ENCODE results near the gene DHX58.

- no peak for TF ChIP-seq TAF1 (IDR thresholded peaks at IDR 0.05; ENCODE audit: borderline replicate concordance, insufficient read depth, low read length)
- no peak for TF ChIP-seq POLR2AphosphoS5 (IDR thresholded peaks at IDR 0.05; ENCODE audit: low read depth, low read length)
- TF ChIP-seq, protein P1, sequence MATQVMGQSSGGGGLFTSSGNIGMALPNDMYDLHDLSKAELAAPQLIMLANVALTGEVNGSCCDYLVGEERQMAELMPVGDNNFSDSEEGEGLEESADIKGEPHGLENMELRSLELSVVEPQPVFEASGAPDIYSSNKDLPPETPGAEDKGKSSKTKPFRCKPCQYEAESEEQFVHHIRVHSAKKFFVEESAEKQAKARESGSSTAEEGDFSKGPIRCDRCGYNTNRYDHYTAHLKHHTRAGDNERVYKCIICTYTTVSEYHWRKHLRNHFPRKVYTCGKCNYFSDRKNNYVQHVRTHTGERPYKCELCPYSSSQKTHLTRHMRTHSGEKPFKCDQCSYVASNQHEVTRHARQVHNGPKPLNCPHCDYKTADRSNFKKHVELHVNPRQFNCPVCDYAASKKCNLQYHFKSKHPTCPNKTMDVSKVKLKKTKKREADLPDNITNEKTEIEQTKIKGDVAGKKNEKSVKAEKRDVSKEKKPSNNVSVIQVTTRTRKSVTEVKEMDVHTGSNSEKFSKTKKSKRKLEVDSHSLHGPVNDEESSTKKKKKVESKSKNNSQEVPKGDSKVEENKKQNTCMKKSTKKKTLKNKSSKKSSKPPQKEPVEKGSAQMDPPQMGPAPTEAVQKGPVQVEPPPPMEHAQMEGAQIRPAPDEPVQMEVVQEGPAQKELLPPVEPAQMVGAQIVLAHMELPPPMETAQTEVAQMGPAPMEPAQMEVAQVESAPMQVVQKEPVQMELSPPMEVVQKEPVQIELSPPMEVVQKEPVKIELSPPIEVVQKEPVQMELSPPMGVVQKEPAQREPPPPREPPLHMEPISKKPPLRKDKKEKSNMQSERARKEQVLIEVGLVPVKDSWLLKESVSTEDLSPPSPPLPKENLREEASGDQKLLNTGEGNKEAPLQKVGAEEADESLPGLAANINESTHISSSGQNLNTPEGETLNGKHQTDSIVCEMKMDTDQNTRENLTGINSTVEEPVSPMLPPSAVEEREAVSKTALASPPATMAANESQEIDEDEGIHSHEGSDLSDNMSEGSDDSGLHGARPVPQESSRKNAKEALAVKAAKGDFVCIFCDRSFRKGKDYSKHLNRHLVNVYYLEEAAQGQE (IDR thresholded peaks at IDR 0.05; ENCODE audit: insufficient read depth in 1 of 2, low read depth in 2 of 2, low read length in 2 of 2): no peak
- TF ChIP-seq SIN3A (IDR thresholded peaks at IDR 0.05; ENCODE audit: borderline replicate concordance, insufficient read depth, low read length): no peak
- TF ChIP-seq FOXP2 (optimal IDR thresholded peaks at IDR 0.05; ENCODE audit: borderline replicate concordance, extremely low read depth, extremely low read length, insufficient read depth): no peak
Measured at GRCh38 chr17:42109086-42109485, 3.4 kb downstream of the DHX58 start.

Data from PFSK-1 (cell line).